Midbrain (tissue), 1 donor: Measurements from ENCODE around the gene NOL7.

Experiments
- DNase-seq: peaks from one replicate; lab custom pipeline; 2025; lab: John Stamatoyannopoulos, UW

Gene NOL7

GRCh38 chr6:13654496-13654895 is 39.4 kb downstream of the NOL7 start:
- no peak for DNase-seq

- DNase-seq: no peak
These were observed 40.6 kb downstream of the NOL7 start for GRCh38 chr6:13655700-13656099.

DNA sequence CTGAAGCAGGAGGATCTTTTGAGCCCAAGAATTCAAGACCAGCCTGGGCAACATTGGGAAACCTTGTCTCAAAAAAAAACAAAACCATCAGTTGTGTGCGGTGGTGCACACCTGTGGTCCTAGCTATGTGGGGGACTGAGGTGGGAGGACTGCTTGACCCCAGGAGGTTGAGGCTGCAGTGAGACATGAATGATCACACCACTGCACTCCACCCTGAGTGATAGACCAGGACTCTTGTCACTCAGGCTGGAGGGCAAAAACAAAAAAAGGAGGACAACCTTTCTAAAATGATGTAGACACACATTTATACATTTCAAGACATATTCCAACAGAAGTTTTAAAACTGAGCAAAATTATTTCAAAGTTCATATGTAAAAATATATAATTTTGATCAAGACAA is 45.1 kb downstream of the NOL7 start:
- no peak for DNase-seq

DNA sequence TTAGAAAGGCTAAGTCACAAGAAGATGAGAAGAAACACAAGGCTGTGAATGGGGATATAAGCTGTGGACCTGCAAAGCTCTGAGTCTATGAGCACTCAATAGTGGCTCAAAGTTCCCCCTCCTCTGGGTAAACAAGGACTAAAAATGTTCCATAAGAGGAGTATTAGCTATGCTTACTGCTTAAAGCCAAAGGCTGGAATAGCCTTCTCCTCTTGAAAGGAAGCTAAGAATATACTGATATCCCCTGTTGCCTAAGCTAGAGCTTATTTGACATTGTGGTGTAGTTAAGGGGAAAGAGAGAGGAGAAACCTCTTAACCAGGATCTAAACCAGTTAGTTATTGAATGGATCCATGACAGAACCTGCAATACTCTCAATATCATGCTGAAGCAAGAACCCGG is 45.8 kb downstream of the NOL7 start:
- no peak for DNase-seq

GRCh38 chr6:13661647-13662046 is 46.5 kb downstream of the NOL7 start:
- no peak for DNase-seq

- no peak for DNase-seq
These were observed 47.7 kb downstream of the NOL7 start for GRCh38 chr6:13662651-13663334.

DNA sequence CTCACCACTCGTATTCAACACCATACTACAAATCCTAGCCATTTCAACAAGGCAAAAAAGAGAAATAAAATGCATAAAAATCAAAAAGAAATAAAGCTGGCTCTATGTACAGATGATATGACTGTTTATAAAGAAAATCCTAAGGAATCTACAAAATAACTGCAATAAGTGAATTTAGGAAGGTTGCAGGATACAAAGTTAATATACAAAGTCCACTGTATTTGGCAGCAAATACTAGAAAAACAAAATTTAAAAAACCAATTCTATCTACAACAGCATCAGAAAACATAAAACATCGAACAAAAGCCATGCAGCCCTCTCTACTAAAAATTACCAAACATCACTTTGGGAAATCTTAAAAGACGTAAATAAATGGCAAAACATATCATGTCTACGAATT is 48.9 kb downstream of the NOL7 start:
- DNase-seq: no peak

DNA sequence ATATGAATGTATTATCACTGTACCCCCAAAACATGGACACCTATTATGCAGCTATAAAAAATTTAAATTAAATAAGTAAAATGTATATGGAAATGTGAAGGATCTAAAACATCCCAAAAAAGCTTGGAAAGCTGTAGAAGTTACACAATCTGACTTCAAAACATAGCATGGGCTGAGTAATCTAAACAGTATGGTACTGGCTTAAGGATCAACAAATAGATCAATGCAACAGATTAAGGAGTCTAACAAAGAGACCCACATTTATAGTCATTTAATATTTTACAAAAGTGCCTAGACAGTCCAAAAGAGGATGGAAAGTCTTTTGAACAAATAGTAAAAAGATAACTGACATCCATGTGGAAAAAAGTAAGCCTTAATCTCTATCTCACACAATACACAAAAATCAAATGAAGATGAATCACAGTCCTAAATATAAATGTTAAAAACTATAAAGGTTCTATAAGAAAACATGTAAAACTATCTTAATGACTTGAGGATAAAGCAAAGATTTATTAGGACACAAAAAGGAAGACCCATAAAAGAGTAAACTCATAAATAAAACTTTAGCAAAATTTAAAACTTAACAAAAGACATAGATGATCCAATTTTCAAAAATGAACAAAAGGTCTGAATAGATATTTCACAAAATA is 49.7 kb downstream of the NOL7 start:
- no peak for DNase-seq

GRCh38 chr6:13666194-13667105 is 51.3 kb downstream of the NOL7 start:
- DNase-seq: no peak

GRCh38 chr6:13667655-13668054 is 52.5 kb downstream of the NOL7 start:
- DNase-seq: no peak

- DNase-seq: no peak
These were observed 53.3 kb downstream of the NOL7 start for GRCh38 chr6:13668291-13668928.

- DNase-seq: no peak
These were observed 54.3 kb downstream of the NOL7 start for GRCh38 chr6:13669476-13669875.
